ENCODE data around the gene PARVA.

GRCh38 chr11:12329797-12330196, 47.6 kb upstream of the PARVA start:
- TF ChIP-seq EZH2 (IDR thresholded peaks at IDR 0.05; ENCODE audit: low read depth, low read length, severe bottlenecking) = no peak
- TF ChIP-seq POU5F1 (IDR thresholded peaks at IDR 0.05; ENCODE audit: low read depth, low read length) = no peak
- TF ChIP-seq BCL11A (IDR thresholded peaks at IDR 0.05; ENCODE audit: low read depth in 2 of 2, low read length in 2 of 2) = no peak
- TF ChIP-seq USF2 (IDR thresholded peaks at IDR 0.05; ENCODE audit: low read length) = no peak
- TF ChIP-seq CBX5 (IDR thresholded peaks at IDR 0.05; ENCODE audit: low read depth, low read length) = no peak
- TF ChIP-seq CEBPB (IDR thresholded peaks at IDR 0.05; ENCODE audit: low read depth, low read length) = no peak
- TF ChIP-seq CTCF (IDR thresholded peaks at IDR 0.05; ENCODE audit: control extremely low read depth in 1 of 3, insufficient read depth in 1 of 3, low read depth in 1 of 3, low read length in 3 of 3) = no peak
- TF ChIP-seq HDAC6 (IDR thresholded peaks at IDR 0.05; ENCODE audit: low read depth, low read length) = no peak

All from H1 (cell line).